ENCODE data around the gene BORCS8. TPM values are rescaled to one million over a fixed set of nuclear protein-coding genes. Genes with fewer than 3 reads are reported as not detected.
"Not testable (repeated sequence)": the region's sequence is repeated elsewhere in the genome, so short reads cannot be mapped to it uniquely, and the experiment has no call there.

Gene BORCS8
- total and polyA plus RNA-seq, 5 donors: 27.5 to 33.2 (median 30.3) TPM

- DNase-seq; intact Hi-C loops (cut with DNase I); H3K27me3 ChIP-seq (ENCODE audit: control insufficient read depth, insufficient read depth); H3K4me1 ChIP-seq (ENCODE audit: control insufficient read depth, insufficient read depth, low read length); ATAC-seq; H3K4me3 ChIP-seq (ENCODE audit: low read length); H3K9me3 ChIP-seq (ENCODE audit: control insufficient read depth, low read length); H3K27ac ChIP-seq (ENCODE audit: low read length): not testable (repeated sequence)
- 86% methylated on average over 5 of the region's 5 CpGs for WGBS
Measured at GRCh38 chr19:19173243-19173642, 18.7 kb downstream of the BORCS8 start.

- H3K9me3 ChIP-seq (ENCODE audit: control insufficient read depth, low read length): no peaks in the 10 kb centered on the region
- ATAC-seq (no peak), DNase-seq (no peak)
- H3K4me1 ChIP-seq (ENCODE audit: control insufficient read depth, insufficient read depth, low read length): no peaks in the 10 kb centered on the region
- WGBS: 51% methylated on average over 8 of the region's 8 CpGs
- intact Hi-C loops (cut with DNase I): no loop called here
- no peak overlapping the region for H3K27ac ChIP-seq (ENCODE audit: low read length)
- H3K4me3 ChIP-seq (ENCODE audit: low read length): no peak overlapping the region
- no peaks in the 10 kb centered on the region for H3K27me3 ChIP-seq (ENCODE audit: control insufficient read depth, insufficient read depth)
Measured at GRCh38 chr19:19171821-19172532, 20.0 kb downstream of the BORCS8 start.

- H3K4me1 ChIP-seq (ENCODE audit: control insufficient read depth, insufficient read depth, low read length): no peaks in the 10 kb centered on the region
- no peak overlapping the region for H3K27ac ChIP-seq (ENCODE audit: low read length)
- H3K4me3 ChIP-seq (ENCODE audit: low read length): no peak overlapping the region
- WGBS: 71% methylated on average over 6 of the region's 6 CpGs
- no peak for DNase-seq
- intact Hi-C loops (cut with DNase I): no loop called here
- no peaks in the 10 kb centered on the region for H3K27me3 ChIP-seq (ENCODE audit: control insufficient read depth, insufficient read depth)
- no peaks in the 10 kb centered on the region for H3K9me3 ChIP-seq (ENCODE audit: control insufficient read depth, low read length)
- ATAC-seq: no peak
Measured at GRCh38 chr19:19170873-19171672, 20.9 kb downstream of the BORCS8 start.

- Histone ChIP-seq H3K27me3 (ENCODE audit: control insufficient read depth, insufficient read depth) (no peaks in the 10 kb centered on the region), H3K4me3 (ENCODE audit: low read length) (peak within 1 kb of the TSS; percentile 30), H3K27ac (ENCODE audit: low read length) (no peak within 1 kb of the TSS), H3K4me1 (ENCODE audit: control insufficient read depth, insufficient read depth, low read length) (no peaks in the 10 kb centered on the region), H3K9me3 (ENCODE audit: control insufficient read depth, low read length) (no peaks in the 10 kb centered on the region)
- WGBS: 10% methylated on average over 56 of the region's 56 CpGs
- ATAC-seq: peak; percentile 91 to 92
- intact Hi-C loops (cut with DNase I): no loop called here
- DNase-seq: peak; percentile 85 to 91 (median 91)
Measured at GRCh38 chr19:19170053-19170872, 21.7 kb downstream of the BORCS8 start, which contains the start of gene MEF2B. Gene MEF2B (minus strand): TSS chr19:19170263. CDS start chr19:19150735, 19,528 bp downstream.

GRCh38 chr19:19169236-19170052 lies 22.5 kb downstream of the BORCS8 start:
- intact Hi-C loops (cut with DNase I): no loop called here
- no peak overlapping the region for H3K27ac ChIP-seq (ENCODE audit: low read length)
- ATAC-seq: no peak
- H3K27me3 ChIP-seq (ENCODE audit: control insufficient read depth, insufficient read depth): no peaks in the 10 kb centered on the region
- H3K4me1 ChIP-seq (ENCODE audit: control insufficient read depth, insufficient read depth, low read length): no peaks in the 10 kb centered on the region
- no peak for DNase-seq
- WGBS: 75% methylated on average over 9 of the region's 9 CpGs
- peak overlapping the region; percentile 30 for H3K4me3 ChIP-seq (ENCODE audit: low read length)
- H3K9me3 ChIP-seq (ENCODE audit: control insufficient read depth, low read length): no peaks in the 10 kb centered on the region

GRCh38 chr19:19167612-19168011 lies 24.3 kb downstream of the BORCS8 start:
- Histone ChIP-seq H3K9me3 (ENCODE audit: control insufficient read depth, low read length) (no peaks in the 10 kb centered on the region), H3K4me1 (ENCODE audit: control insufficient read depth, insufficient read depth, low read length) (no peaks in the 10 kb centered on the region), H3K27ac (ENCODE audit: low read length) (no peak overlapping the region), H3K4me3 (ENCODE audit: low read length) (no peak overlapping the region), H3K27me3 (ENCODE audit: control insufficient read depth, insufficient read depth) (no peaks in the 10 kb centered on the region)
- intact Hi-C loops (cut with DNase I): no loop called here
- WGBS: 85% methylated on average over 3 of the region's 3 CpGs
- DNase-seq (no peak), ATAC-seq (no peak)

- Histone ChIP-seq H3K27me3 (ENCODE audit: control insufficient read depth, insufficient read depth) (no peaks in the 10 kb centered on the region), H3K9me3 (ENCODE audit: control insufficient read depth, low read length) (no peaks in the 10 kb centered on the region), H3K4me1 (ENCODE audit: control insufficient read depth, insufficient read depth, low read length) (no peaks in the 10 kb centered on the region), H3K27ac (ENCODE audit: low read length) (no peak overlapping the region), H3K4me3 (ENCODE audit: low read length) (no peak overlapping the region)
- DNase-seq: no peak
- ATAC-seq: no peak
- WGBS: 93% methylated on average over 1 of the region's 1 CpG
- intact Hi-C loops (cut with DNase I): no loop called here
Measured at GRCh38 chr19:19165396-19165795, 26.6 kb downstream of the BORCS8 start.

GRCh38 chr19:19162495-19162894 lies 29.5 kb downstream of the BORCS8 start:
- 90% methylated on average over 7 of the region's 7 CpGs for WGBS
- no peak for ATAC-seq
- intact Hi-C loops (cut with DNase I): no loop called here
- Histone ChIP-seq H3K4me3 (ENCODE audit: low read length) (no peak overlapping the region), H3K27me3 (ENCODE audit: control insufficient read depth, insufficient read depth) (no peaks in the 10 kb centered on the region), H3K4me1 (ENCODE audit: control insufficient read depth, insufficient read depth, low read length) (no peaks in the 10 kb centered on the region), H3K9me3 (ENCODE audit: control insufficient read depth, low read length) (no peaks in the 10 kb centered on the region), H3K27ac (ENCODE audit: low read length) (no peak overlapping the region)
- DNase-seq: no peak

GRCh38 chr19:19160461-19161035 lies 31.4 kb downstream of the BORCS8 start:
- H3K27me3 ChIP-seq (ENCODE audit: control insufficient read depth, insufficient read depth): no peaks in the 10 kb centered on the region
- WGBS: 54% methylated on average over 26 of the region's 26 CpGs
- intact Hi-C loops (cut with DNase I): no loop called here
- no peaks in the 10 kb centered on the region for H3K9me3 ChIP-seq (ENCODE audit: control insufficient read depth, low read length)
- H3K4me3 ChIP-seq (ENCODE audit: low read length): no peak overlapping the region
- no peaks in the 10 kb centered on the region for H3K4me1 ChIP-seq (ENCODE audit: control insufficient read depth, insufficient read depth, low read length)
- no peak for ATAC-seq
- no peak for DNase-seq
- no peak overlapping the region for H3K27ac ChIP-seq (ENCODE audit: low read length)

GRCh38 chr19:19159534-19159933 lies 32.4 kb downstream of the BORCS8 start:
- intact Hi-C loops (cut with DNase I): no loop called here
- no peaks in the 10 kb centered on the region for H3K4me1 ChIP-seq (ENCODE audit: control insufficient read depth, insufficient read depth, low read length)
- ATAC-seq: no peak
- H3K27ac ChIP-seq (ENCODE audit: low read length): no peak overlapping the region
- H3K4me3 ChIP-seq (ENCODE audit: low read length): no peak overlapping the region
- DNase-seq: no peak
- no peaks in the 10 kb centered on the region for H3K27me3 ChIP-seq (ENCODE audit: control insufficient read depth, insufficient read depth)
- H3K9me3 ChIP-seq (ENCODE audit: control insufficient read depth, low read length): no peaks in the 10 kb centered on the region
- 87% methylated on average over 4 of the region's 4 CpGs for WGBS
